HTERT RPE-1 (cell line): Measurements from ENCODE around the gene KRT40.

Experiments
- in situ Hi-C: fragments of 300-500 bp; cut with MboI; formaldehyde crosslinking; loops from 4 replicates; pipeline ENCODE4 v1.14.3; 2020; ENCODE audit warnings: low sequenced_read_pairs

KRT40 gene

DNA sequence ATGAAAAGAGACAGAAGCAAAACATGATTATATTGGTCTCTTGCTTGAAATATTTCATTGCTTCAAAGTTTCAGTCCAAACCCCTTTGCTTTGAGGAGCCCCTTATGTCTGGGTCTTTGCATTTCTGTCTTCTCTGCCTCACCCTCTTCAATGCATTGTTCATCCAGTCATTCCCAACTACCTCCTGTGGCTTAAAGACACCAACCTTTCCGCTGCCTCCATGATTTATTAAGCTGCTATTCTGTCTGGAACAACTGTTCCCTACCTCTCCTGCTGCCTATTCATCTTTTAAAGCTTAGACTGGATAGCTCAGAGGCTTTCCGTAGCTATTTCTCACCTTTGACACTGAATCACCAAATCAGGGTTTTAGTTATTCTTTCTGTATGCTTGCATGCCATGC, 13.2 kb upstream of the KRT40 start:
- in situ Hi-C loops: no loop called here

GRCh38 chr17:40996829-40997228, 12.7 kb upstream of the KRT40 start:
- in situ Hi-C loops: no loop called here

DNA sequence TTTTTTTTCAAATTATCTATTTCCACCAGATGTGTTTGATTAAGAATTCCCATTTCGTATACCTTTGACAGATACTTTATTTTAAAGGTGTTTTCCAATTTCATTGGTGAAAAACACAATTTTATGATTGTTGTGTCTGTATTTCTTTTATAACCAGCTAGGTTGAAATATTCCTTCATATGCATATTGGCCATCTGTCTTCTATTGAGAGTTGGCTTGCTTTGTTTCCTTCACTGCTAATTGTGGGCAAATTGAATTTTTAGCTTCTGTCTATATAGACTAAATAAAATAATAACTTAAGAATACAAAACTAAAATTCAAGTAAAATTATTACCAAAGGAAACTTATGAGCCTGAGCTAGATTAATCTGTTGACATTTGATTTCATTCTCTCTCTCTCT, 11.0 kb upstream of the KRT40 start:
- in situ Hi-C loops: no loop called here

GRCh38 chr17:40993839-40994238, 9.7 kb upstream of the KRT40 start, which contains the start of gene KRTAP3-3:
TSS of gene KRTAP3-3 (minus strand) at chr17:40994164. CDS start at chr17:40994097, 67 bp downstream.
- in situ Hi-C loops: no loop called here

GRCh38 chr17:40993084-40993483, 9.0 kb upstream of the KRT40 start:
- in situ Hi-C loops: no loop called here

DNA sequence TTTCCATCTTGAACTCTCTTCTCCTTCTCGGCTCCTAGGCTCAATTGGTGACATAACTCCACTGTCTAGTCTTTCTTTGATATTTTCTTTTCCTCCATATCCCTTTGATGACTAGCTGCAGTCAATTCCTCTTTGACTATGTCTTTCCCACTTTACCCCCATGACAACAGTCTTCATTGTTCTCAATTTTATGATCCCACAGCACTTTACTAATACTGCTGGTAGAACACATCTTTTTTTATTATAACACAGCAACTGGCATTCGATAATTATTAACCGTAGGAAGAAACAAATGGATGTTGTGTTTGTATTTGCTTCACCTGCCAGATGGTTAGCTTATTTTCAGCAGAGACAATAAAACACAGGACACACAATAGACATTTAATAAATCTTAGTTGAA, 8.5 kb upstream of the KRT40 start:
- in situ Hi-C loops: no loop called here

DNA sequence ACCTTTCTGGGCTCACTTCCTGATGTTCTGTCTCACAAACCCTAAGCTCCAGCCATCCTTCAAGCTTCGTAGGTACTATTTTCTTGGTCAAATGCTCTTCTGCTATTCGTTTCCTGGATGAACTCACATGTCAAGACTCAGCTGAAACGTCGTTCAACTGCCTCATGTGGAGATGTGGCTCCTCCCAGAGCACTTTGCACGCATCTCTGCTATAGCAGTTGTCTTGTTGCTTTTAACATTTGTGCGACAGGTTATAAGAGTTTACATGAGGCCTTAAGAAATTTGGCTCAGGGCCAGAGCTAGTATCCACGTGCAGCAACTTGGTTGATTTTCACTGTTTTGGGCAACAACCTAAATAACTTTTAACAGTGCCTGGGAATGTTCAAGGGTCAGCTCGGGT, 2.8 kb upstream of the KRT40 start:
- in situ Hi-C loops: no loop called here

GRCh38 chr17:40981115-40981514, 3.0 kb downstream of the KRT40 start:
- in situ Hi-C loops: no loop called here

DNA sequence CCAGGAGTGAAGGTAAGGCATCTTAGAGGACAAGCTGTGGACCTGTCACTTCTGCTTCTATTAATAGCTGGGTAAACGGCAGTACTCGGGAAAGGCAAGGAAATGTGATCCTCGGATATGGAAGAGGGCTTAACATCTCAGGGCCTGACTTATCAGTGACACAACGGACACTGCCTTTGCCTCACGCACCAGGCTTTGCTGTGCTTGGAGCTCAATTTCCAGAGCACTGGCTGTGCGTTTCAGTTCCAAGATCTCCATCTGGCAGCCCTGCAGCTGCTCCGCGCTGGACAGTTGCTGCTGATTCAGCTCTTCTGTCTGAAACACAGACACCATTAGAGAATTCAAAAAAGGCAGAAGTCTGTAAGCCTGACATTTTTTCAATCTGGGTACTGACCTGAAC, 3.5 kb downstream of the KRT40 start:
- in situ Hi-C loops: no loop called here

DNA sequence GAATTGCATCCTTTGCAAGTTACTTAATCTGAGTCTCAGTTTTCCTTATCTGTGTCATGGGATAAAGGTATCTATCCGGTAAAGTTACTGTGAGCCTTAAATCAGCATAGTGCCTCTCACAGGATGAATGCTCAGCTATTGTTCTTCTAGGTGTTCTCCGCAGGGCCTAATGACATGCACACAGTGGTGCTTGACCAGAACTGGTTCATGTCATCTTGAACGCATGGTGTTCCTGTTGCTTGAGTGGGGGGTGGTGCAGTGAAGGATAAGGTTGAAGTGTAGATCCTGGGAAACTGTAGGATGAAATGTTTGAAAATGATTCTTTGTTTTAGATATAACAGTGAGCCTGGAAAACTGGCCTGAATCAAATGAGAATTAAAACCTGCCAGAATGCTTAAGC, 4.0 kb downstream of the KRT40 start:
- in situ Hi-C loops: no loop called here

DNA sequence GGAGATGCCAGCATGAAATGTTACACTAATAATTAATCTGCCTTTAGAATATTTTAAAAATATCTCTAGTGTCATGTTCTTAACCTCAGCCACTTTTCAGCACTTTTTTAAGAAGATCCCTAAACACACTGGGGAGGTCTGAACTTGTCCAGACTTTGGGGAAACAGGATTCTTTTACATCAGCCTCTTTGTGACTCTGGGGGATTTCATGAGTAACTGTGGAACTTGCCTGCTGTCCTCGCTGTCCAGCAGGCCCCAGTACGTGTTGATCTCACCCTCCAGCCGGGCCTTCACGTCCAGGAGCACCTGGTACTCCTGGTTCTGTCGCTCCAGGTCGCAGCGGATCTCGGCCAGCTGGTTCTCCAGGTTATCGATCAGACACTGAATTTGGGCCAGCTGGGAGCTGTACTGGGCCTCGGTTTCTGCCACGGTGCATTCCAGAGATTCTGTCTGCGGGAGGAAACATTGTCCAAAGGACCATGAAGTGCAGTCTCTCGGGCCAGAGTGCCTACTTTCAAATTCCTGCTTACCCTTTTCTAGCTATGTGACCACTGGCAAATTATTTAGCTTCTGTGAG, 5.5 kb downstream of the KRT40 start:
- in situ Hi-C loops: no loop called here

DNA sequence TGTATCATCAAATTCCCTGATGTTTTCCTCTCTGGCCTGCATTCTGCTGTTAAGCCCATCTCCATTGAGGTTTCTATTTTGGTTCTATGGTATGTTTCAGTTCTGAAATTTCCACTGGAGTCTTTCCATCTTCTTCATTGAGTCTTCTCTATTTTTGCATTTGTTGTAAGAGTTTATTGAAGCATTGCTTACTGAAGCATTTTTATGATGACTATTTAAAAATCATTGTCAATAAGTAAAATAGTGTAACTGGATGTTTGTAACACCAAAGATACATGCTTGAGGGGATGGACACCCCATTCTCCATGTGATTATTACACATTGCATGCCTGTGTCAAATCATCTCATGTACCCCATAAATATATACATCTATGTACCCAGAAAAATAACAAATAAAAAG, 8.6 kb downstream of the KRT40 start:
- in situ Hi-C loops: no loop called here

- in situ Hi-C loops: no loop called here
Observed at GRCh38 chr17:40974366-40974765, 9.8 kb downstream of the KRT40 start.

DNA sequence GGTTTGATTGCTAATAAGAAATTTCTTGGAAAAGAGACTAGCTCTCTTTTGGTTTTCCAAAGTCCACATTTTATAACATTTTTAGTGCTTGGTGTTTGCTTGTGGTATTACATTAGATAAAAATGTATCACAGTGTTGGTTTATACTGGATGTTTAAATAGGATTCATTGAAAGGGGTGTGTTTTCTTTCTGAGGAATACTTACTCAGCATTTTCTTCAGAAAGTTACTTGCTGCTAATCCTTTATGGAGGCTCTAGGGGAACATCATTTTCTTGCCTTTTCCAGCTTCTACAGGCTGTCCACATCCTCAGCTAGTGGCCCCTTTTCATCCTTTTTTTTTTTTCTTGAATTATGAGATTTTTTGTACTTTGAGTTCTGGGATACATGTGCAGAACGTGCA, 16.5 kb downstream of the KRT40 start:
- in situ Hi-C loops: no loop called here

- in situ Hi-C loops: no loop called here
Observed at GRCh38 chr17:40966848-40967247, 17.3 kb downstream of the KRT40 start, which contains the start of gene KRT39. TSS of gene KRT39 (minus strand) at chr17:40966948. CDS start at chr17:40966856, 92 bp downstream.

DNA sequence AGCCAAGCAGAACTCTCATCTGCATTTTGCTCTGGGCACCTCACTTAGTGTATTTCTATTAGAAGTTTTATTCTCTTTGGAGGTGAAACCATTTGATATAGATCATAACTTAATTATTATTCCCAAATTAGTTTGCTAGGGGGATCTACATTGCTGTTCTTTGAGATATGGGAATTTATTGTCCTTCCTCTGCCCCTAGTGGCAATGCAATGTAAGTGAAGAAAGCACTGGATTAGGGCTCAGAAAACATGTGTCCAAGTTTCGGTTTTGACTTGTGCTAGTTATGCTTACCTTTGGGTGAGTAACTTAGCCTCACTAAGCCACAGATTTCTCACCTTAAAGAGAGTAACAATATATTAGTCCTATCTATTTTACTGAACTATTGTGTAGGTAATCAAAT, 20.3 kb downstream of the KRT40 start:
- in situ Hi-C loops: no loop called here

GRCh38 chr17:40962059-40962561, 22.0 kb downstream of the KRT40 start:
- in situ Hi-C loops: no loop called here

GRCh38 chr17:40961591-40961990, 22.5 kb downstream of the KRT40 start:
- in situ Hi-C loops: no loop called here

GRCh38 chr17:40960144-40960543, 24.0 kb downstream of the KRT40 start:
- in situ Hi-C loops: no loop called here

DNA sequence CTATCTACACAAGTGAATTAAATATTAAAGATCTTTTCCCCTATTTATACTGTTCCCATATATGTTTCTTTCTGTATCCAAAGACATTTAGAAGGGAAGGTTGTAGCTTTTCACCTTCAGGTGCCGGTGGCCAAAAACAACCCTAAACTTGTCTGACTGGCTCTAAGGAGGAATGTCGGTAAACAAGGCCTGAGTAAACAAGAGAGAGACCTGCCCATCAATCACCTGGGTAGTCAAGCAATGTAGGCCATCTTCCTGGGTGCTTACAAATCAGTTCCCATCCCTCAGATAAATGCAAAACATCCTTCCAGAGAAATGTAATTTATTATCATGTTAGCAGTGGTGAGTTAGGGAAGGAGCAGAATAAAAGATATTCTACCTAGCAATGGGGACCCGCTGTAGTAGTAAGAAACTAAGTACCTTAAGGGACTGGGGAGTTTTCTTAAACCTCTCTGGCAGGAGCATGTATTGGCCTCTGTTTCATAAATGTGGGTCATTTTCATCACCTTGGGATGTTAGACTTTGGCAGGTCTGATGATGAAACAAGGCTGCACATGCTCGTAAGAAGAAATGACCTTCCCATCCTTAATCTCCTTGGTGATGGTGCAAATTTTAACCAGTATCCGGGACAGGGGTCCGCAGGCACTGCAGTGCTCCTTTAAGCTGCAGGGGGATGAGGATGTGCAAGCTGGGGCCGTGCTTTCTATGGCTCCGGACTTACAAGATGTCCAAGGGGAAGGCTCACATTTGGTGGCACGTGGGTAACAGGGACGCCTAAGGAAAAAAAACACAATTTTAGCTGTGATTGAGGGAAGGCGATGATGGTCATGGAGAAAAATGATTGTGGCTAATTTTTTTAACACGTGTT, 25.8 kb downstream of the KRT40 start:
- in situ Hi-C loops: no loop called here

- in situ Hi-C loops: no loop called here
Observed at GRCh38 chr17:40956401-40957254, 27.5 kb downstream of the KRT40 start.
